Smooth muscle cell of trachea (primary cell): ENCODE results near the gene CNRIP1. TPM values are rescaled to one million over a fixed set of nuclear protein-coding genes. Genes with fewer than 3 reads are reported as not detected.

ENCODE experiments used
- total RNA-seq: library from RNA; depleted of rRNA; stranded (reverse); fragments of >200 nt; gene quantifications from 2 replicates; pipeline ENCODE4 v1.2.1, GENCODE V29; 2014

The CNRIP1 gene, protein sequence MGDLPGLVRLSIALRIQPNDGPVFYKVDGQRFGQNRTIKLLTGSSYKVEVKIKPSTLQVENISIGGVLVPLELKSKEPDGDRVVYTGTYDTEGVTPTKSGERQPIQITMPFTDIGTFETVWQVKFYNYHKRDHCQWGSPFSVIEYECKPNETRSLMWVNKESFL
- total RNA-seq = 23.0 and 28.1 TPM in 2 replicates

DNA sequence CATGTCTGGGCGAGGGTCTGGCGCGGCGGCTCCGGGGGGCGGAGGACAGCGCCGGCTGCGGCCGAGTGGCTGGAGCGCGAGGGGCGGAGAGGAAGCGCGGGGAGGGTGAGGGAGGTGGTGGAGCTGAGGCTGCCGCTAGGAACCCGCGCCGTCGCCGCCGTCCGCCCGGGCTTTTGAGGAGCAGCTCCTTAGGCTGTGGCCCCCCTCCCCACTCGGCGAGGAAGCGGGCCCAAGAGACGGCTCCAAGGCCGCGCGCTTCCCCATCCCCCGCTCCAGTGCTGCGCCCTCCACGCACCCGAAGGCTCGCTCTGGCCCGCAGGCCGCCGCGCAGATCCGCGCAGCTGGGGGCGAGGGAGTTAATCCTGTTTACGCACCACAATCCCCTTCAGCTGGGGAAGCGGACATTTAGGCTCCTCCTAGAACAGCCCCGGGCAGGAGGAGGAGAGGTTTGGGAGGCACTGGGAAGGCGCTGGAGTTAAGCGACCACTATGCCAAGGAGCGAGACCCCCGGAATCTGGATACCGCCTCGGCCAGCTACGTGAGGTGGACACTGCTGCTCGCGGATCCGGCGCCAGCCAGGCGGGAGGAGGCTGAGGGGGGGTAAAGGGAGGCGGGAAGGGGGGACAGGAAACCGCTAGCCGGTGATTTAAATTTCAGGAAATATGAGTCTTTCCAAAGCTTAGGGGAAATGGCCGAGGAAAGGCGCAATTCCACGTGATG is at the start of gene CNRIP1:
CNRIP1 (minus strand) TSS at position 552 of the 720 bp plus-strand sequence; CDS start at position 3, 549 bp downstream.

DNA sequence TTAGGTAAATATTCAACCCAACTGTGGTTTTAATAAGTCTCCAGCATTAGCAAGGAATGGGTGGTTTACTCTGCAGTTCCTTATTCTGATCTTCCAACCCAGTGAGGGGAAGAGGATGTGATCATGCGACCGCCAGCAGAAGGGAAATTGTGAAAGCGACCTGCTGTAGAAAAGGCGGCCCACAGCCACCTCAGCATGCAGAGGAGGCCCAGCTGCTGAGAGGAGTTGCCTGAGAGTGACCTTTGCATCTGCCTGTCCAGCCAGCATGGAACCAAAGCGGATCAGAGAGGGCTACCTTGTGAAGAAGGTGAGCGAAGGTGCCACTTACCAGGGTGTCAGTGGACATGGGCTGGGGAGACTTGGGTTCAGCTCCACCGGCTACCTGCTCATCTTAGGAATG is 45.3 kb upstream of the CNRIP1 start, which contains the start of gene PLEK:
PLEK (plus strand) TSS at position 196 of the 400 bp plus-strand sequence; CDS start at position 266, 70 bp downstream.

DNA sequence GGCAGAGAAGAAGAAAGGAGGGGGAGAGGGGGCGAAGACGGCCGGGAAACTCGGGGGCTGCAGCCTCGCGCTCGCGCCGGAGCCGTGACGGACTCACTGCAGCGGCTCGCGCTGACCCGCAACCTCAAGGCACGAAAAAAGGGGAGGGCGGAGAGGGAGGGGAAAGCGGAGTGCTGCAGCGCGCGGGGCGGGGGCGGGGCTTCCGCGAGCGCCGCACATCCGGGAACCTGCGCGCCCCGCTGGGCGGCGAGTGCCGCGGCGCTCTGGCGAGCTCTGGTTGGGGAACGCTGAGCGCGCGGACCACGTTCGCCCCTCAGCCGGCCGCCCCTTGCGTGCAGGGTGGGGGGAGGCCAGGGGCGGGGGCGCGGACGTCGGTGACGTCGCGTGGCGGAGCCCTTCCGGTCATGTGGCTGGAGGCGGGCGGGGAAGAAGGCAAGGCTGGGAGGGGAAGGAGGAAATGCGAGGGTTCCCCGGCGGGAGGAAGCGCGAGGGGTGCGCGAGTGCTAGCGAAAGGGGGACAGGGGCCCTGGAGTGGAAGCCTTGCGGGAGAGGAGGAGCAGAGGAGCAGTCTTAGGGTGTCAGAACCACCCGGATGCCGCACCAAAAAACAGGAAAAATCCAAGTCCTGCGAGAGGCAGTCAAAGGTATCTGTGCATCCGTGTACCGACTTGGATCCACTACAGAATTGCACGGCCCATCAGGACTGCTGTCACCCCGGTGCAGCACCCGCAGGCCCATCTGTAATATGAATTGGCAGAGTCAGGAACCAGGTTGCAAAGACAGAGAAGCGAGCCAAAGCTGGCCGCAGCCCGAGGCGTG is 67.1 kb downstream of the CNRIP1 start, which contains the start of gene PPP3R1:
PPP3R1 (minus strand) TSS at position 133 of the 819 bp plus-strand sequence. CDS start 405 bp downstream, outside the sequence.

Other genes starting within 250 kb of the CNRIP1 start
- gene PNO1, start 162.1 kb downstream of the CNRIP1 start, total RNA-seq = 8.7 and 10.9 TPM in 2 replicates
- 18.0 and 38.7 TPM in 2 replicates for gene PPP3R1, start 67.4 kb downstream of the CNRIP1 start, total RNA-seq
- gene PLEK, start 45.3 kb upstream of the CNRIP1 start, total RNA-seq = under 0.01 TPM in 1 of 2 replicates, not detected in the other
- 0.29 and 0.33 TPM in 2 replicates for gene FBXO48, start 147.3 kb upstream of the CNRIP1 start, total RNA-seq
- gene APLF, start 147.6 kb upstream of the CNRIP1 start, total RNA-seq = 3.8 and 5.8 TPM in 2 replicates